NCI-H2081 (cell line): ENCODE measurements around the gene ARHGAP44.
A peak's percentile ranks its signal among the peaks of the same experiment; 100 is the strongest.

ENCODE experiments used
- DNase-seq, 2 experiments: peaks; one replicate each; lab custom pipeline; 2025; lab: John Stamatoyannopoulos, UW

Gene ARHGAP44

GRCh38 chr17:12789481-12790248 lies at the start of gene ARHGAP44:
Gene ARHGAP44, plus strand, starts transcription at chr17:12789498. Its CDS starts 341 bp downstream, at chr17:12789839.
- peak in 1 of 2 experiments; percentile 3 for DNase-seq

- DNase-seq, result no peak
Measured at GRCh38 chr17:12739500-12739899, 49.8 kb upstream of the ARHGAP44 start.

DNA sequence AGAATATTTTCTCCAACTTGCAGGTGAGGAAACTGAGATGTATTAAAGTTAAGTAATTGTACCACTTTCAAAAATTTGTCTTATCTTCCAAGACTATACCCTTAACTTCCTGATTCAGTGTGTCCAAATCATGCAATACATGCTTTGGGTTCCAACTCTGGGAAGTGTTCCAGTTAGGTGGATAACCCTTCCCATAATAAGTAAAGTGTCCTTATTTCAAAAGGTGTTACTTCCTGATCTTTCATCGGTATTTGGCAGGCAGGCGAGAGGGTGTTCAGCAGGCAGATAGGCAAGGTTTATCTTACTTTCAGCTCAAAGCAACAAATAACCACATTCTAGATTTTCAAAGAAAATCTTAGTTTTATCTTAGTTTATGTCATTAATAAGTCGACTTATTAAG lies 46.3 kb upstream of the ARHGAP44 start:
- no peak for DNase-seq

DNA sequence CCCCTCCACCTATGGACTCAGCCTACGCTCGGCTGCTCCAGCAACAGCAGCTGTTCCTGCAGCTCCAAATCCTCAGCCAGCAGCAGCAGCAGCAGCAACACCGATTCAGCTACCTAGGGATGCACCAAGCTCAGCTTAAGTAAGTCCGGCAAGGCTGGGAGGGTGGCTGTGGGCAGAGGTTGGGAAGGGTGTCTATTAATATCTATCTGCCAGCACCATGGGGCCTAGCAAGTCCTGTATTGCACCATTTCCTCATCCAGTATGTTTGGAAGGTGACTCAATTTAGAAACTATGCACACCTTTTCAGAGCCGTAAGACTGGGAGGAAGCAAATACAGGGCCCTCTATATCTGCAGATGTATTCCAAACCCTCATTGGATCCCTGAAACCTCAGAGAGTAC lies 45.0 kb upstream of the ARHGAP44 start:
- no peak for DNase-seq

DNA sequence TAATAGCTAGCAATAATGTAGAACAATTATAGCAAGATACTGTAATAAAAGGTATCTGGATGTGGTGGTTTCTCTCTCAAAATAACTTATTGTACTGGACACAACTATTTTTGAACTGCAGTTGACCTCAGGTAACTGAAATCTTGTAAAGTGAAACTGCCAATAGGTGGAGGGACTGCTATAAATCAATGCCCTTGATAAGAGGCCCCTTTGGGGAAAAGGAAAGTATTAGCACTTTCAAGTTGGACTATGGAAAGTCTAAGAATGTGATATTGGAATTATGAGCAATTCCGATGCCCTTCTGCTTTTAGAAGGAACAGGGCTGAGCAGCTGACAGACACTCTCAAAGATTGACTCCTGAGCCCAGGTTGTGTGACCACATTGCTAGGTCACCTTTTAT lies 44.5 kb upstream of the ARHGAP44 start:
- no peak for DNase-seq

DNA sequence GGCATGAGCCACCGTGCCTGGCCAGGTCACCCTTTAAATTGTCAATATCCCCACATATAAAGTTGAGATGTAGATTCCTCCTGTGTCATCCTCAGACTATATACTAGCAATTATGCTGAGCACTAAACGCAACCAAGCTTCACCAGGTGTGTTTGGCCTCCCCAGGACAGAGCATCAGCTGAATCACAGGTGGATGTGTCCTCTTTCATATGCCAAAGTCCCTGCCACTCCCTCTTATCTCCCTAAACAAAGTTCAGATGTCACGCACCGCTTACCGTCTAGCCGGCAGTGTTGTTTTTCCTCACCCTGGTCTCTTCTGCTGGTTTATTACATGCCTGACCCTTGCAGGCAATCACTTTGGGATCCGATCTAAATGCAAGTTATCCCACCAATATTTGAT lies 43.8 kb upstream of the ARHGAP44 start:
- no peak for DNase-seq

- DNase-seq, result no peak
Measured at GRCh38 chr17:12756786-12757185, 32.5 kb upstream of the ARHGAP44 start.

DNA sequence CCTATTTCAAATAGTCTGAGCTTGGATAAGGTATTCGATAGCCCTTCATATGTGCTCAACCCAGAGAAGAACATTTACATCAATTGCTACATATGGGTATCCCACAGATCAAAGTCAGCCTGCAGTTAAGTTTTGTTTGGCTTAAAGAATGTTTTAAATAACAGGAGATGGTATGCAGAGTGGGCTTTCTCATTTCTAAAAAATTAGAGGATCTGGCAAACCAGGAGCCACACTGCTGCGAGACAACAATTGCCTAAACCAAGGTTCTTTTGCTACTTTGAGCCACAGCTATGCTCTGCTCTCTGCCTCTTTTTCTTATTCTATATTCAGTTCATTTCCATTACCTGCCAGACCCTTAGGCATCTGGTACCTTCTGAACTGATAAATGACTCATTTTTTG lies 30.2 kb upstream of the ARHGAP44 start:
- DNase-seq, result no peak

DNA sequence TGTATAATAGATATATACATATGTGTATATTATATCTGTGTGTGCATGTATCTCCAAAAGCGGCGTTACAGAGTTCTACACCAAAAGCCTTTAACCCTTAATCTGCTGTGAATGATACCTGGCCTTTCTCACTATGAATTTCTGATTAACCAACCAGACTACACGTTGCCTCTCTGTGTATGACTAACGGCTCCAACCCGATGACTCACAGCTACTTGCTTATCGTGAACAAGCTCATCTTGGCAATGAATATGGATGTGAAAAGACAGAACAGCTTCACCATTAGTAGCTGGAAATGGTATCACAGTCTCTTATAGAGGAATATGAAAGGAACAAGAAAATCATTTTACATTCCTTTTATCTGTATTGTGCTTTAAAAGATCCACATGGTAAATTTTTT lies 23.8 kb upstream of the ARHGAP44 start:
- DNase-seq, result no peak

- no peak for DNase-seq
Measured at GRCh38 chr17:12768255-12768654, 21.0 kb upstream of the ARHGAP44 start.

GRCh38 chr17:12769981-12770380 lies 19.3 kb upstream of the ARHGAP44 start:
- DNase-seq, result no peak

DNA sequence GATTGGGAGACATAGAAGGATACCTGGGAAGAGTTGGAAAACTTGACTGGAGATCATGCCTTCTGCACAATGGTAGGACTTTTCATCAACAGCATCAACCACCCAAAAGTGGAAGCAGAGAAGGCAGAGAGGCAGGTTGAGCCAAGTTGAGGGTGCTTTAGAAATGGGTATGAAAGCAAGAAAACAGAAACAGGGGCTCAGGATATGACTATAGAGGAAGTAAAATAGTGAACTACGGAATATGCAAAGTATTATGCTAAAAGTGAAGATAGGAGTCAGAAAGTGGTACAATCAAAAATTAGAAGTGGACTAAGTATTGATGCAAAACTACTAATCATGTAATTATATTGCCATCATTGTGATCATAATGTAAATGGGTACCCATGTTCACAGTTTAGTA lies 16.1 kb upstream of the ARHGAP44 start:
- DNase-seq, result no peak

GRCh38 chr17:12789075-12789480 lies 220 bp upstream of the ARHGAP44 start:
- peak in 1 of 2 experiments; percentile 2 for DNase-seq

- DNase-seq, result no peak
Measured at GRCh38 chr17:12790249-12791106, 1.2 kb downstream of the ARHGAP44 start.

GRCh38 chr17:12794919-12795532 lies 5.7 kb downstream of the ARHGAP44 start:
- no peak for DNase-seq

DNA sequence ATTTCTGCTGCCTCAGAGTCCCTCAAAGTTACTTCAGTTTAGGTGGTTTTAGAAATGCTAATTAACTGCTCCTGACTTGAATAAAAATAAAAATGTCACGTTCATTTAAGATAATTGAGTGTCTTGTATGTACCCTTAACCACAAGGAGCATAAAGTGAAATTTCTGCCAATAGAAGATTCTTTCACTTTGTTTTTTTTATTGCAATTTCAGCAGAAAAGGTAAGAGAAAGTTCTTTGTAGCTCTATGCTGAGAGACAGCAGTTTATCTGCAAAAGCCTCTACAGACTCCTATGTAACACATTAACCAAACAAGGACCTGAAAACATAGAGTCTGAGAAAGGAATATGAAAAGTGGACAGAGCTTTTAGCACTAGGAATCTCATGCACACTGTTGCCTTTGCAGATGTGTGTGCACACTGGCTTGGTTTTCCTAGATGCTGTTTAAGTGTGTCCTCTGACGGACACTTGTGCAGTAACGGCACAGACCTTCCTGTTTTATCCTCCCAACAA lies 11.6 kb downstream of the ARHGAP44 start:
- DNase-seq, result no peak

DNA sequence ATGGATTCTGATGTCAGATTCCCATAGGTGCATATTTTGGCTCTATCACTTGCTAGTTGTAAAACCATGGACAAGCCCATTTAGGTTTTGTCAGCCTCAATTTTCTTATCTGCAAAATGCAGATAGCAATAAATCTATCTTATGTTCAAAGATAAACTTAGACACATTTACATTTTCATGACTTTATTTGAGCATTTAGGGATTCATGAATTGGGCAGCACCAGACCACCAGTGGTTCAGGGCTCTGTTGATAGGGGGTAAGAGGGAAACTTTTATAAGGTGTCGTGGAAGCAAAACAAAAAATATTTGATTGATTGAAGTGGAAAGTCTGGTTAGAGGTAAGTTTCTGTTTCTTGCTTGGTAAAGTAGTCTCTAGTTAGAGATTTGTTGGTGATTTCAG lies 17.3 kb downstream of the ARHGAP44 start:
- no peak for DNase-seq

GRCh38 chr17:12808723-12809122 lies 19.4 kb downstream of the ARHGAP44 start:
- no peak for DNase-seq

DNA sequence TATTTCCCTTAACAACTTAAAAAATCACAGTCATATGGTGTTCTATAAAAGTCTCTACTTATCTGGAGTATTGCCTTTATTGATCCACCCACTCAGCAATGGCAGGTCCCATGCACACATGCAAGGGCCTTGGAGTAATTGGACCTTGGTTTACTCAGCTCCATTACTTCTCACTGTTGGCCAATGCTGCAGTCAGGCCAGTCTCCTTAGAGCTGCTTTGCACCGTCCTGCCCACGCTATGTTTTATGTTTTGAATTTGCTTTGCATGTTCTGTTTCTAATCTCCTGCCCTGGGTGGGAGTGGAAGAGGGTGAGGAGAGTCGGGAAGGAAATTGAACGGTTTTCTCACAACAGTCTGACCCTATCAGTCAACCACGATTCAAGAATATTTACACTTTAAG lies 23.6 kb downstream of the ARHGAP44 start:
- DNase-seq, result no peak

- no peak for DNase-seq
Measured at GRCh38 chr17:12813664-12814063, 24.4 kb downstream of the ARHGAP44 start.

- DNase-seq, result no peak
Measured at GRCh38 chr17:12814718-12815117, 25.4 kb downstream of the ARHGAP44 start.

DNA sequence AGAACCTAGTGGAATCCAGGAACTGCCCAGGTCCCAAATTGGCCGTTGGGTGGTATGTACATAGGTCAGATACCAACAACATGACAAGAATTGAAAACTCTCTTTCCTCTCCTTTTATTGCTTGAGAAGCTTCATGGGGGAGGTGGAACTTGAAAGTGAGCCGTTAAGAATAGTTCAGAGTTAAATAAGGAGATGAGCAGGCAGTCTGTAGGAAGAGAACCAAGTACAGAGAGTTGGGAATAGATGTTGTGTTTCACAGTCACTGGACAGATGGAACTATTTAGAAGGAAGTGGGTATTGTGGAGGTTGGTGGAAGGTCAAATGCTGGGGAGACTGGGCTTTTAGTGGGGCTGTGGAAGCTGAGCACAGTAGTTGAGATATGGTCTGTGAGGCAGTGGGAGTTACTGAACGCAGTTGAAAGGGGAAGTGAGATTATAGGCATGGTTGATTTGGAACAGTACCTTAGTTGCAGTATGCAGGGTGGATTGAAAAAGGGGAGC lies 26.4 kb downstream of the ARHGAP44 start:
- DNase-seq, result no peak
